C4-2B (cell line): ENCODE results near the gene TMEM121.

Source experiments
- ZFX ChIP-seq: fragments of 450-650 bp; IDR thresholded peaks from 2 replicates; pipeline ENCODE4 v1.6.1; 2017
- TF ChIP-seq, protein P1 (sequence below): fragments of 450-650 bp; conservative IDR thresholded peaks from 2 replicates; pipeline ENCODE4 v1.5.1; 2017; ENCODE audit warnings: mild to moderate bottlenecking

GRCh38 chr14:105496831-105497591, 29.4 kb upstream of the TMEM121 start:
- TF ChIP-seq, protein P1, sequence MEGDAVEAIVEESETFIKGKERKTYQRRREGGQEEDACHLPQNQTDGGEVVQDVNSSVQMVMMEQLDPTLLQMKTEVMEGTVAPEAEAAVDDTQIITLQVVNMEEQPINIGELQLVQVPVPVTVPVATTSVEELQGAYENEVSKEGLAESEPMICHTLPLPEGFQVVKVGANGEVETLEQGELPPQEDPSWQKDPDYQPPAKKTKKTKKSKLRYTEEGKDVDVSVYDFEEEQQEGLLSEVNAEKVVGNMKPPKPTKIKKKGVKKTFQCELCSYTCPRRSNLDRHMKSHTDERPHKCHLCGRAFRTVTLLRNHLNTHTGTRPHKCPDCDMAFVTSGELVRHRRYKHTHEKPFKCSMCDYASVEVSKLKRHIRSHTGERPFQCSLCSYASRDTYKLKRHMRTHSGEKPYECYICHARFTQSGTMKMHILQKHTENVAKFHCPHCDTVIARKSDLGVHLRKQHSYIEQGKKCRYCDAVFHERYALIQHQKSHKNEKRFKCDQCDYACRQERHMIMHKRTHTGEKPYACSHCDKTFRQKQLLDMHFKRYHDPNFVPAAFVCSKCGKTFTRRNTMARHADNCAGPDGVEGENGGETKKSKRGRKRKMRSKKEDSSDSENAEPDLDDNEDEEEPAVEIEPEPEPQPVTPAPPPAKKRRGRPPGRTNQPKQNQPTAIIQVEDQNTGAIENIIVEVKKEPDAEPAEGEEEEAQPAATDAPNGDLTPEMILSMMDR, result no peak
- no peak for TF ChIP-seq ZFX
